SH-SY5Y (cell line): ENCODE measurements around the gene MAP3K20.

Experiments used
- GATA2 ChIP-seq: IDR thresholded peaks from 2 replicates; pipeline ENCODE4 v1.6.1; 2011; ENCODE audit warnings: mild to moderate bottlenecking, low read depth, low read length
- GATA3 ChIP-seq: IDR thresholded peaks from 2 replicates; pipeline ENCODE4 v1.6.1; 2011; ENCODE audit warnings: low read depth, mild to moderate bottlenecking, low read length, moderate library complexity

The MAP3K20 gene

GRCh38 chr2:173044686-173045085, 31.0 kb upstream of the MAP3K20 start:
- no peak for TF ChIP-seq GATA2
- TF ChIP-seq GATA3, result no peak

- TF ChIP-seq GATA2, result no peak
- TF ChIP-seq GATA3, result no peak
These were observed 30.5 kb upstream of the MAP3K20 start for GRCh38 chr2:173045181-173045580.

DNA sequence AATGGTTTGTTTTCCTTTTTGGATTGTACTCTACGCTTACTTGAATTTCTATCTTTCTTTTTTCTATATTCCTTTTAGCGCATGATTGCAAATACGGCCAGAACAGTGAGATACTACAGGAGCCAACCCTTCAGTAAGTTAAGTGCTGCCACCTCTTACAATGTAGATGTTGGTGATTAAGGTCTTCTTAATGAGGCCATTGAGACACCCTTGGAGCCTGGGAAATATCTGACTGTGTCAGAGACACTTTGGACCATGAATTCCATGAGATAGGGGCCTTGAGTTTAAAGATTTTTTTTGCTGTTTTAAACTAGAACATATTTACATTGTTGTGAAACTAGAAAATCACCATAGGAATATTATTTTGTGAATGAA, 27.1 kb upstream of the MAP3K20 start:
- no peak for TF ChIP-seq GATA2
- TF ChIP-seq GATA3, result no peak

- TF ChIP-seq GATA3 (no peak), GATA2 (no peak)
These were observed 26.6 kb upstream of the MAP3K20 start for GRCh38 chr2:173048897-173049661.

DNA sequence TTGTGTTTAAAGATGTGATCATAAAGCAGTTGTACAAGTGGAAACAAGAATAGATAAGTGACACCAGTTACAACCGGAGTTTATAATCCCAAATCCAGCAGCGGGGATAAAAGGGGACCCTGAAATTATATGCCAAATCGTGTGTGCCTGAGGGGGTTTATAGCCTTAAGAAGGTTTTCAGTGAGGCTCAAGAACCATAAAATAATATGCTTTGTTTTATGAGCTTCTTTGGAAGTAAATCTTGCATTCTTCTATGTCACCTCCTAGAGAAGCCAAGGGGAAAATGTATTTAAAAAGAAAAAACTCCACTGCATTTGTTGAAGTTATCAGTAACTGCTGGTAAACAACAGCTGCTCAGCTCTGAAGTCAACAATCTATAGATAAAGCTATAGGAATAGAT, 25.8 kb upstream of the MAP3K20 start:
- TF ChIP-seq GATA2 (no peak), GATA3 (no peak)

DNA sequence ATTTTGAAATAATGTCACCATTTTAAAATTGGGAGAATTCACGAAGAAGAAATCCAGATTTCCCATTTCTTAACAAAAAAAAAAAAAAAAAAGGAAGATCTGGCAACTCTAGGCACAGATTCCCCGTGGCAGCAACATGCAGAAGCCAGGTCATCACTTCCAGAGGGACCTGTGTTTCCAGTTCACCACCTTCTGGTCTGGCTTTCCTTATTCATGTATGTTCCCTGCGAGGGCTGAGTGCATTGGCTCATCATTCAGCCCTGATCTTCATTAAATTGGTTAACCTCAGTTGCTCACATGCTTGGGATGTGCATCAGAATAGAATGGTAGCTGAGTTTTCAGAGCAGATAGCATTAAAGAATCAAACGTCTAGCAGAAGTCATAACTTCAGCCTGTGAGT, 25.0 kb upstream of the MAP3K20 start:
- TF ChIP-seq GATA3, result no peak
- no peak for TF ChIP-seq GATA2

DNA sequence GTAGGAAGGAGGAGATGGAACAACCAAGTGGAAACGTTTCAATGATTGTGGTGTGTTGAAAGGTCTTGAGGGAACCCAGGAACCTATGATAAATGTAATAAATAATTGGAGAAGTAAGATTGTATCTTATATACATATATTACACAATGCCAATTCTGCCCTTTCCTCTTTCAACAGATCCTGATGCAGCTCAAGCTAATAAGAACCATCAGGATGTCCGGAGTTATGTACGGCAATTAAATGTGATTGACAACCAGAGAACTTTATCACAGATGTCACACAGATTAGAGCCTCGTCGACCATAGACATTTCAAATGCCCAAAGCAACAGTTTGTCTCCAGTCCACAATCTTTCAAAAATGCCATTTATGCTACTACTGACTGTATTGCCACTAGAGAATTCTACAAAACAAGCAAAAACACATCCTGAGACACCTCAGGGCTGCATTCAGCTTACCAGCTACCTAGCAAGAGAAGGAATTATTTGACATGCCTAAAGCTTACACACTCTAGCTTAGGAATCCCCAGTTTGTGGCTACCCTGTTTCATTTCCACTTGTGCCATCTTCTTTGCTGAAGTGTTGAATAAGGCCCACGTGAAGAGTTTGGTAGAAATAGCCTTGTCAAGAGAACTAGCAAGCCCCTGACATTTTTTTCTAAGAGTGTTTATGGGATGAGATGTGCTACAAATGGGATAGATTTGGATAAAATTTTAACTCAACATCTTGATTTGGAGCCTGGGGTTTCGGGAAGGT, 24.0 kb upstream of the MAP3K20 start:
- TF ChIP-seq GATA3 (no peak), GATA2 (no peak)

- TF ChIP-seq GATA2, result no peak
- no peak for TF ChIP-seq GATA3
These were observed 22.5 kb upstream of the MAP3K20 start for GRCh38 chr2:173053043-173053699.

- TF ChIP-seq GATA2, result no peak
- TF ChIP-seq GATA3, result no peak
These were observed 21.2 kb upstream of the MAP3K20 start for GRCh38 chr2:173054466-173054865.

GRCh38 chr2:173056705-173057364, 18.8 kb upstream of the MAP3K20 start:
- TF ChIP-seq GATA2, result no peak
- no peak for TF ChIP-seq GATA3

DNA sequence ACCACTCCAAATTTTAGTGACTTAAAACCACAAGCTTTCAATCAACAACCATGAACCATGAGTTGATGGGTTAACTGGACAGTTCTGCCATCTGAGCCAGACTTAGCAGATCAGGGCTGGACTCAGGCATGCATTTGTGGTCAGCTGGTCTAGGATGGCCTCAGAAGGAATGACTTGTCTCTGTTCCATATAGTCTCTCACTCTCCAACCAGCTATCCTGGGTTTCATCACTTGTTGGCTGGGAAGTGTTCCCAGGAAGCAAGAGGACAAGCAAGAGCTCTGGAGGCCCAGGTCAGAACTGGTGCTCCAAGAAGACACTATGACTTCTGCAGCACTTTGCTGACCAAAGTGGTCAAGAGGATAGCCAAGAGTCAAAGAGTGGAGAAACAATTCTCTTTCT, 17.5 kb upstream of the MAP3K20 start:
- TF ChIP-seq GATA2 (no peak), GATA3 (no peak)

GRCh38 chr2:173058673-173059072, 17.0 kb upstream of the MAP3K20 start:
- no peak for TF ChIP-seq GATA2
- no peak for TF ChIP-seq GATA3

DNA sequence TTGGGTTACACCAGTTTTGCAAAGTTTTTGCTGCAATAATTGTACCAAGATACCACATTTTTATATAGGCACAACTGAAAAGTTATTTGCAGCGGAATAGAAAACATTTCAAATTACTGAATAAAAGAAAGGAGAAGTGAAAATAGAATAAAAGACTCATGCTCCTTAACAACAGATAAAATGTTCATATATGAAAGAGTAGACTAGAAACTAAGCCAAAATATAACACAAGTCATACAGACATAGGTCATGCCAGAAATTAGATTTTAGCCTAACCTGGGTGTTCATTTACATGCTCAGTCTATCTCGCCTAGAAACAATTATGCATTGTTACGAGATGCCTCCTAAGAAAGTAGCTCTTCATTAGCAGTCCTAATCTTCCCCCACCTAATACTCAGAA, 16.4 kb upstream of the MAP3K20 start:
- no peak for TF ChIP-seq GATA2
- TF ChIP-seq GATA3, result no peak

DNA sequence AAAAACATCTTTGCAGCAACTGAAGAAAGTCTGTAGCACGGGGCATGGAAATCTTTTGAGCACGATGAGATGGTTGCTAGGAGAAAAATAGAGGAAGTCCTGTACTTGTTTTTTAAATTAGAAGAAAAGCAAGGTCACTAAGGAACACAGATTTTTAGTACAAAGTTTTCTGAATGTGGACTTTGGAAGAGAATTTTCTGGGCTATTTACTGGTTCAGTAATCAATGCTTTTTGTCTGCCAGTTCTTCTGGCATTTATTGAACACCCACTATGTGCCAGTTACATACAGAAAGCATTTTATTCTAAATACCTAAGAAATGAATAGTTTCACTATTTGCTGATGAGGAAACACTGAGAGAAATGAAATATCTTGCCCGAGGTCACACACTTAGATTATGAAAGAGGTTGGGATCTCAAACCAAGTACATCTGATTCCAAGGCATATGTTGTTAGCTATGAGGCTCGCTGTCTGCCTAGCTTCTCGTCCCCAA, 15.6 kb upstream of the MAP3K20 start:
- TF ChIP-seq GATA3 (no peak), GATA2 (no peak)
